Fibroblast of lung (primary cell): ENCODE results near the gene DOK5. TPM values are rescaled to one million over a fixed set of nuclear protein-coding genes. Genes with fewer than 3 reads are reported as not detected.

Experiments used
- DNase-seq, 2 donors: peaks; one replicate each; pipeline versions ENCODE4 v3.0.0 to v3.0.0-alpha.2; 2010; ENCODE audit warnings: low read depth in 2 of 2
- H2AFZ ChIP-seq: 2 replicates; pipeline ENCODE4 v1.5.1; 2012; ENCODE audit warnings: low read length, control low read depth, inconsistent platforms
- H3K27ac ChIP-seq: 2 replicates; pipeline ENCODE4 v1.5.1; 2011; ENCODE audit warnings: low read length, control low read depth; ENCODE audit not compliant: insufficient read depth
- H3K27me3 ChIP-seq: 2 replicates; pipeline ENCODE4 v1.5.1; 2011; ENCODE audit warnings: mild to moderate bottlenecking, low read length; ENCODE audit not compliant: control insufficient read depth, insufficient read depth
- H3K36me3 ChIP-seq: 2 replicates; pipeline ENCODE4 v1.5.1; 2011; ENCODE audit warnings: low read length; ENCODE audit not compliant: control insufficient read depth, insufficient read depth
- H3K4me1 ChIP-seq: 2 replicates; pipeline ENCODE4 v1.5.1; 2011; ENCODE audit warnings: low read length; ENCODE audit not compliant: control insufficient read depth, insufficient read depth; ENCODE audit errors: extremely low read depth
- H3K4me2 ChIP-seq: 2 replicates; pipeline ENCODE4 v1.5.1; 2011; ENCODE audit warnings: low read length, control low read depth; ENCODE audit not compliant: insufficient read depth; ENCODE audit errors: extremely low read depth
- H3K4me3 ChIP-seq, 4 experiments: fragments of 200-600 bp in 1 of 4; sonication (generic) in 1 of 4; replicated peaks in 1 of 4; 2 replicates each; pipeline ENCODE4 v1.5.1; 2011 to 2016; ENCODE audit warnings: low read length in 4 of 4, low read depth in 3 of 4, mild to moderate bottlenecking in 3 of 4, control low read depth in 2 of 4, inconsistent platforms in 1 of 4, mixed read lengths in 1 of 4; ENCODE audit not compliant: insufficient read depth in 1 of 4; ENCODE audit errors: control extremely low read depth in 1 of 4
- H3K79me2 ChIP-seq: 2 replicates; pipeline ENCODE4 v1.5.1; 2012; ENCODE audit warnings: mild to moderate bottlenecking, low read length, inconsistent platforms; ENCODE audit not compliant: control insufficient read depth, insufficient read depth
- H3K9ac ChIP-seq: 2 replicates; pipeline ENCODE4 v1.5.1; 2011; ENCODE audit warnings: mild to moderate bottlenecking, low read length, control low read depth; ENCODE audit not compliant: insufficient read depth
- H3K9me3 ChIP-seq: 2 replicates; pipeline ENCODE4 v1.5.1; 2012; ENCODE audit warnings: low read depth, low read length; ENCODE audit not compliant: control insufficient read depth, insufficient read depth
- H4K20me1 ChIP-seq: 2 replicates; pipeline ENCODE4 v1.5.1; 2011; ENCODE audit warnings: low read length; ENCODE audit not compliant: control insufficient read depth, insufficient read depth; ENCODE audit errors: extremely low read depth
- EZH2 ChIP-seq: IDR thresholded peaks from 2 replicates; pipeline ENCODE4 v1.5.1; 2012; ENCODE audit warnings: low read length, control low read depth, mild to moderate bottlenecking; ENCODE audit errors: missing control alignments
- polyA plus RNA-seq, 2 donors: library from polyadenylated mRNA; depleted of rRNA in 1 of 2; stranded (reverse) in 1 of 2; unstranded in 1 of 2; fragments of >200 nt; gene quantifications; 2 replicates each; pipeline ENCODE4 v1.2.1, GENCODE V29; 2011 to 2012; ENCODE audit warnings: missing spikeins in 1 of 2
- total RNA-seq: library from RNA; depleted of rRNA; stranded (reverse); fragments of >200 nt; gene quantifications from 2 replicates; pipeline ENCODE4 v1.2.1, GENCODE V29; 2014
- TF ChIP-seq, protein P1 (sequence below), 2 donors: IDR thresholded peaks in 1 of 2; conservative IDR thresholded peaks in 1 of 2; 1 replicate in 1 of 2; 2 replicates in 1 of 2; pipeline ENCODE4 v1.5.1; 2011 to 2012; ENCODE audit warnings: low read length in 2 of 2, control low read depth in 1 of 2, inconsistent platforms in 1 of 2, low read depth in 1 of 2, mild to moderate bottlenecking in 1 of 2

Gene DOK5
- total and polyA plus RNA-seq, 2 donors (not counting 1 experiment from before 2014, with no cell fraction given): 13.5 to 19.2 TPM

DNA sequence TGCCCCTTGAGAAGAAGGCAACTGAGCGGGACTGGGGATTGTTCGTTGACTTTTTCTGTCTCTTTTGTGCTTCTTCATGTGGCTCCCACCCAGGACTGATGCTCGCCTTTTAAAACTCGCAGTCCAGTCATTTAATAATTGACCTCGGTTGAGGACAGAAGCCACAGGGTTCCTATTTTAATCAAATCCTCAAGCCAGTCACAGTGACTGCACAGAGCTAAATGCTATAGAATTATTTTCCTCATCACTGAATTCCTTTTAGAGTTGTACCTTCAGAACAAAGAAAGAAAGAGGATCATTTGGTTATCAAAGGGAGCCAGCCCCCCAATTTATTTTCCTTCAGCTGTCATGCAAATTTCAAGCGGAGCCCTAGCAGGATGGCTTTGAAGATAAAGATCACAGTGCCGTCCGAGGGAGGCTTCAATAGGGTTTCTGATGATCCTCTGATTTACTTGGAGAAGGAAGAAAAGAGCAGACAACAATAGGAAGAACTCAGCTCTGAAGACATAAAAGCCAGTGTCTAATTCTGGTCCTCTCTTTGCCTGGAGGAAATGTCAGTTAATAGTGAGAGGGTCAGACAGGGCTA lies 186.6 kb downstream of the DOK5 start:
- no peak overlapping the region for H2AFZ ChIP-seq
- H3K79me2 ChIP-seq: no peaks in the 10 kb centered on the region
- no peaks in the 10 kb centered on the region for H3K36me3 ChIP-seq
- DNase-seq: no peak
- no peak overlapping the region for H3K9ac ChIP-seq
- no peak overlapping the region for H3K4me3 ChIP-seq
- H3K27me3 ChIP-seq: no peaks in the 10 kb centered on the region
- no peak overlapping the region for H3K4me2 ChIP-seq
- TF ChIP-seq EZH2: no peak
- TF ChIP-seq, protein P1, sequence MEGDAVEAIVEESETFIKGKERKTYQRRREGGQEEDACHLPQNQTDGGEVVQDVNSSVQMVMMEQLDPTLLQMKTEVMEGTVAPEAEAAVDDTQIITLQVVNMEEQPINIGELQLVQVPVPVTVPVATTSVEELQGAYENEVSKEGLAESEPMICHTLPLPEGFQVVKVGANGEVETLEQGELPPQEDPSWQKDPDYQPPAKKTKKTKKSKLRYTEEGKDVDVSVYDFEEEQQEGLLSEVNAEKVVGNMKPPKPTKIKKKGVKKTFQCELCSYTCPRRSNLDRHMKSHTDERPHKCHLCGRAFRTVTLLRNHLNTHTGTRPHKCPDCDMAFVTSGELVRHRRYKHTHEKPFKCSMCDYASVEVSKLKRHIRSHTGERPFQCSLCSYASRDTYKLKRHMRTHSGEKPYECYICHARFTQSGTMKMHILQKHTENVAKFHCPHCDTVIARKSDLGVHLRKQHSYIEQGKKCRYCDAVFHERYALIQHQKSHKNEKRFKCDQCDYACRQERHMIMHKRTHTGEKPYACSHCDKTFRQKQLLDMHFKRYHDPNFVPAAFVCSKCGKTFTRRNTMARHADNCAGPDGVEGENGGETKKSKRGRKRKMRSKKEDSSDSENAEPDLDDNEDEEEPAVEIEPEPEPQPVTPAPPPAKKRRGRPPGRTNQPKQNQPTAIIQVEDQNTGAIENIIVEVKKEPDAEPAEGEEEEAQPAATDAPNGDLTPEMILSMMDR (conservative IDR thresholded peaks at IDR 0.05 in 1 of 2, IDR thresholded peaks at IDR 0.05 in 1 of 2; ENCODE audit: low read depth in 1 of 2, low read length in 2 of 2): no peak
- no peaks in the 10 kb centered on the region for H3K4me1 ChIP-seq
- H4K20me1 ChIP-seq: no peaks in the 10 kb centered on the region
- no peak overlapping the region for H3K27ac ChIP-seq
- H3K9me3 ChIP-seq: no peaks in the 10 kb centered on the region

DNA sequence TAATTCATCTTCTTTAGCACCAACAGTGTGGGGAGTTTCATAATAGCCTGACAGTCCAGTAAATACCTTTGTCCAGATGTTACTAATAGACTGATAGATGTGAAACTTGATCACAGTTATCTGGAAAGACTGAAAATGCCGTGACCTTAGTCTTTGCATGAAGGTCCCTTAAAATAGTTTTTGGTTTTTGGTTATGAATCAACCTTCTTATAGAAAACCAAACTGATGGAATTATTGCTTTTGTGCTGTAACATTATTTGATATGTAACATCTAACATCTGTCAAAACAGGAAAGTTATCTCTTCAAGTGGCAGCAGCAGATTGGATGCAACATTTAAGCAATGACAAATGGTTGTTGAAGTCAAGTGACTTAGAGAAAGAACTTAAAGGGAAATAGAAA lies 190.4 kb downstream of the DOK5 start:
- no peak for DNase-seq
- H3K9ac ChIP-seq: no peak overlapping the region
- TF ChIP-seq EZH2: no peak
- TF ChIP-seq, protein P1 (conservative IDR thresholded peaks at IDR 0.05 in 1 of 2, IDR thresholded peaks at IDR 0.05 in 1 of 2; ENCODE audit: low read depth in 1 of 2, low read length in 2 of 2): no peak
- no peaks in the 10 kb centered on the region for H3K36me3 ChIP-seq
- no peaks in the 10 kb centered on the region for H3K9me3 ChIP-seq
- H4K20me1 ChIP-seq: no peaks in the 10 kb centered on the region
- no peaks in the 10 kb centered on the region for H3K4me1 ChIP-seq
- no peak overlapping the region for H3K27ac ChIP-seq
- no peaks in the 10 kb centered on the region for H3K79me2 ChIP-seq
- H3K4me3 ChIP-seq: no peak overlapping the region
- H3K4me2 ChIP-seq: no peak overlapping the region
- no peak overlapping the region for H2AFZ ChIP-seq
- H3K27me3 ChIP-seq: no peaks in the 10 kb centered on the region

DNA sequence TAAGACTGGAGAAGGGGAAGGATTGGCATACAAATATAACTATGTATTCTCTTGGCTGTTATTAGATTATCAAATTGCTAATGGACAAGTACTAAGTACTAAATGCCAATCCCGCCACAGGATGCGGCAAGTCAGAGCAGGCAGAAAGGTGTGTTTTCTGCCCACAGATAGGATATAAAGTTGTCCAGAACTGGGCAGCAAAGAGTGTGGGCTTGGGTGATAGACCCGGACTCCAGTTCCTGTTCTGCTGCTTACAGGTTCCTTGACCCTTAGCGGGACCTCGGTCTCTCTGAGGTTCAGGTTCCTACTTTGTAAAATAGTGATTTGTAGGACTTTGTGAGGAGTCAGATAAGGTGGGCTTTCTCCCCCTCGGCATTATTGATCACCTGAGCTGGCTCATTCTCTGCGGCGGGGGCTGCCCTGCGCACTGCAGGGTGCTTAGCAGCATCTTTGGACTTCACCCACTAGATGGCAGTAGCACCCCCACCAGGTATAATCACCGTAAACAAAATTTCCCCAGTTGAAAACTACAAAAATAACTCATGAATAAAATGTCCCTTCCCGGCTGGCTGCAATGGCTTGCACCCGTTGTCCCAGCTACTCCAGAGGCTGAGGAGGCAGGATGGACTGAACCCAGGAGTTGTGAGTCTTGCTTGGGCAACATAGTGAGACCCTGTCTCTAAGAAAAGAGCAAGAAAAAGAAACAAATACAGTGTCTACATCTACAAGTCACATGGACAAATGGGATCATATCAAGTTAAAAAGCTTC lies 193.1 kb downstream of the DOK5 start:
- Histone ChIP-seq H3K79me2 (no peaks in the 10 kb centered on the region), H3K4me3 (no peak overlapping the region), H3K4me1 (no peaks in the 10 kb centered on the region), H3K9ac (no peak overlapping the region), H3K27me3 (no peaks in the 10 kb centered on the region), H2AFZ (peak overlapping the region; percentile 44), H4K20me1 (no peaks in the 10 kb centered on the region), H3K27ac (no peak overlapping the region), H3K36me3 (no peaks in the 10 kb centered on the region), H3K4me2 (no peak overlapping the region), H3K9me3 (no peaks in the 10 kb centered on the region)
- TF ChIP-seq, protein P1 (conservative IDR thresholded peaks at IDR 0.05 in 1 of 2, IDR thresholded peaks at IDR 0.05 in 1 of 2; ENCODE audit: low read depth in 1 of 2, low read length in 2 of 2): peak; percentile 70 to 75
- no peak for TF ChIP-seq EZH2
- peak; percentile 1 to 12 for DNase-seq
